ENCODE data around the gene HS3ST1.

HS3ST1 gene

DNA sequence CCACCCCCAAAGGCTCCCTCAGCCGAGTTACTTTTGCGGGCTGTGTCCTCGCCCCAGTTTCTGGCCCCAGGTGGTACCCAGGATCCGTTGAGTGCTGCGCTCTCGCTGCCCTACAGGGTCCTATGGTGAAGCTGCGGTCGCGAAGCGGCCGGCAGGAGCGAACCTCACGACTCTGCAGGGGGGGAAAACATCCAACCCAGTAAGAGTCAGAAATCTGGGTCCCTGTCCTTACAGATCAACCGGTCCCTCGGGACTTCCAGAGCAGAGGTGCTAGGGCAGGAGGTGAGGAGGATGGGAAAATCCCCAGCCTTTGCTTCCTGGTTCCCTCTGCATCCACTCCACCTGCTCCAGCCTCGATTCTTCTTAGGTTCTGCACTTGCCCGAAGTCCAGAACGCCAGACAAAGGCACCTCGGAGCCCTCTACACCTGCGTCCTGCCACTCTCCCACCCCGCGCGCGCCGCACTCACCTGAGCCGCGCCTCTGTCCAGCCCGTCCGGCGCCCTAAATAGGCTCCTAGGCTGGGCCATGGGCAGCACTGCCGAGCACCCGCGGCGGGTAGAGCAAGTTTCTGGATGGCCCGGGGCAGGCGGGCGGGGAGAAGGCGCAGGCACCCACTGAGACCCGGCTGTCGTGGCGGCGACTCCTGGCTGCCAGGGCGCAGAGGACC lies at the start of gene HS3ST1:
Gene HS3ST1, minus strand, starts transcription at position 664 of the 668 bp plus-strand sequence. CDS start 28,889 bp downstream, outside the sequence.
- peak; percentile 55 to 83 for DNase-seq

- no peak for DNase-seq
These were observed 47.2 kb upstream of the HS3ST1 start for GRCh38 chr4:11475871-11476270.

- DNase-seq: no peak
These were observed 45.5 kb upstream of the HS3ST1 start for GRCh38 chr4:11474146-11474545.

GRCh38 chr4:11472535-11472934 lies 43.8 kb upstream of the HS3ST1 start:
- DNase-seq: no peak

GRCh38 chr4:11471618-11472017 lies 42.9 kb upstream of the HS3ST1 start:
- no peak for DNase-seq

- no peak for DNase-seq
These were observed 42.4 kb upstream of the HS3ST1 start for GRCh38 chr4:11471046-11471441.

- DNase-seq: no peak
These were observed 41.8 kb upstream of the HS3ST1 start for GRCh38 chr4:11470438-11471045.

GRCh38 chr4:11469650-11470437 lies 41.1 kb upstream of the HS3ST1 start:
- no peak for DNase-seq

- peak in 1 of 2 experiments; percentile 37 for DNase-seq
These were observed 40.2 kb upstream of the HS3ST1 start for GRCh38 chr4:11468901-11469300.

DNA sequence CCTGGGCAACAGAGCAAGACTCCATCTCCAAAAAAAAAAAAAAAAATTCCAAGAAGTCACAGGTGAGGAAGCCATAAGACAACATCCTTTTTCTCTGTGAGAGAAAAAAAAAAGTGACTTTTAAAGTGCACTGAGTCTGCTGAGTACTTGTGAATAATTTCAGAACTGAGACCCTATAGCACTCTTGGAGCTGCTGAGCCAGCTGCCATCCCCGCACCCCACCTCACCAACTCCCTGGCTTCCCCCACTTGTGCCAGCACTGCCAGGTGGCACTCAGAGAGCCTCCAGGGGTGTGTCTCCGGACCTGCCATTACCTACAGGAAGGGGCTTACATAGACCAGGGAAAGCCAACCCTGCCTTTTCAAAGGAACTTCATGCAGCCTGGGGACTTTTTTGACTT lies 39.2 kb upstream of the HS3ST1 start:
- no peak for DNase-seq

GRCh38 chr4:11463707-11464106 lies 35.0 kb upstream of the HS3ST1 start:
- no peak for DNase-seq

- no peak for DNase-seq
These were observed 27.7 kb upstream of the HS3ST1 start for GRCh38 chr4:11456401-11456800.

DNA sequence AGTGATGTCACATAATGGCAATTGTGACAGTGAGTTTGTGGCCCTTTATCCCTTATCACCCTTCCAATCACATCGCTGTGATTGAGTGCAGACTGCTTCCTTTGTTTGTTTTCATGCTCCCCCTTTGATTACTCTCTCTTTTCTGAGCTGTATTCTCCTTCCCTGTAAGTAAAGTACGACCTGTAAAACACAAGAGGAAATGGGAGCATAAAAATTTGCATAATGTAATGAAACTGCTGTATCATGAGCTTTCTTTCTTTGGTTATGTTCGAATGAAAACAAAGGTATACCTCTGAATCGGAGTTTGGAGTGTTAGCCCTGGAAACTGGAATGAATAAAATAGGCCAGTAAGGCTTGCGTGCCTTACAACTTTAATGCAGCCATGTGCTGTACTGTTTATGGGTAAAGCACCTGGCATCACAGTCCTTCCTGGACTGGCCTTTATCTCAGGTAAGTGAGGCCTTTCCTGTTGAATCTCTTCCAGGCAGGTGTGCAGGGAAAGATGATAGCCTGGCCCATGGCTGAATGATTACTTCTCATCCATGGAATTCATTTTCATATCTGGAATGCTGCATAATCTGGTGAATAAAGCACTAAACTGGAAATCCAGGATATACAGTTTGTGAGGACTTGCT lies 26.6 kb upstream of the HS3ST1 start:
- peak; percentile 89 to 94 for DNase-seq

DNA sequence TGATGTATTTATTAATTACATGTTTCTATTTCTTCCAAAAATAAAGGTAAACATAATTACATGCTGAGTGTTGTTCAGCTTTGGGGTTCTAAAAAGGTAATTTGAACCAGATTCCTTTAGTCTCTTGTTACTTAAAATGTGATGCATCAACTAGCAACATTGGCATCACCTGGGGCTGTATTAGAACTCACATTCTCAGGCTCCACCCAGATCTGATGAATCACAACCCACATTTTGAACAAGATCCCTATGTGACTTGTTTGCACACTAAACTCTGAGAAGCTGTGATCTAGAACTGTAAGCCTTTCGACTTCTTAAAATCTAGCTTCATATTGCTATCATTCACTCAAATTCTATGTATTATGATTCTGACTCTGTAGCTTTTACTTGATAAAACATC lies 23.0 kb upstream of the HS3ST1 start:
- DNase-seq: no peak

DNA sequence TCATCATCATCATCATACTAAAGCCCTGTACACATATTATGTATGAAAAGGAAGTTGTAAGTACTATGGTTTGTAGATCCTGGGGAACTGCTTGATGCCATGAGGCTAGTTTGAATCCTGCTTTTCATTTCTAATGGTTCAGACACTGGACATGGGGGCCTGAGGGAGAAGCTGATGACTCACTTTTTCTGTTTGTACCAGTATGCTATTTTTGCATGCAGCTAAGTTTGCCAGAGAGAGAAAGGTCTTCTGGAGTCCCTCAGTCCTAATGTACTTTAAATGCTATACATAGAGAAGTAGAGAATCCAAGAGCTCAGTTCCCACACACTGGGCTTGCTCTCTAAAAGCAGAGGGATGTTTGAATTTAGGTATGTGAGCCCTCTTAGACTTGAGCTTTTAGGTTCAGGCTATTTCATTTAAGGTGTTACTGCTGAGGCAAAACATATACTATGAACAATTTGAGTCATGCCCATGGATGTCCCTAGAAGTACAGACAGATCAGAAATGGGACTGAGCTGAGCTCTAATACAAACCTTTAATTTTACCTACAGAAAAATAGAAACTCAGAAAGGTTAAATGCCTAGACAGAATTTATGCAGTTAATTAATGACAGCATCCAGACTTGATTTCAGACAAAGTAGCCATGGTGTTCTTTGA lies 17.6 kb upstream of the HS3ST1 start:
- DNase-seq: no peak

DNA sequence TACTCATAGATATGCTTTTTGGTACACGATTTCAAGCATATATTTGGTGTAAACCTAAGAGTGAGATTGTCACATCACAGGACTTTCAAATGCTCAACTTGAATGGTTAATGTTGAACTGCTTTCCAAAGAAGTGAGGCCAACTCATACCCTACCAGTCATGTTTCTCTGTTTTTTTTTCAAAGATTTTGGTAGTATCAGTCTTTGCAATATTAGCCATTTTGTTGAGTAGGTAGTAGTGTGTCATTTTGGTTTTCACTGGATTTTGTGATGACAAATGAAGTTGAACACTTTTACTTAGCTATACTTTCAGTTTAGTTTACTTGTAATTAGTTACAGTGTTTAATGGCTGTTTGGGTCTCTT lies 12.5 kb upstream of the HS3ST1 start:
- DNase-seq: no peak

DNA sequence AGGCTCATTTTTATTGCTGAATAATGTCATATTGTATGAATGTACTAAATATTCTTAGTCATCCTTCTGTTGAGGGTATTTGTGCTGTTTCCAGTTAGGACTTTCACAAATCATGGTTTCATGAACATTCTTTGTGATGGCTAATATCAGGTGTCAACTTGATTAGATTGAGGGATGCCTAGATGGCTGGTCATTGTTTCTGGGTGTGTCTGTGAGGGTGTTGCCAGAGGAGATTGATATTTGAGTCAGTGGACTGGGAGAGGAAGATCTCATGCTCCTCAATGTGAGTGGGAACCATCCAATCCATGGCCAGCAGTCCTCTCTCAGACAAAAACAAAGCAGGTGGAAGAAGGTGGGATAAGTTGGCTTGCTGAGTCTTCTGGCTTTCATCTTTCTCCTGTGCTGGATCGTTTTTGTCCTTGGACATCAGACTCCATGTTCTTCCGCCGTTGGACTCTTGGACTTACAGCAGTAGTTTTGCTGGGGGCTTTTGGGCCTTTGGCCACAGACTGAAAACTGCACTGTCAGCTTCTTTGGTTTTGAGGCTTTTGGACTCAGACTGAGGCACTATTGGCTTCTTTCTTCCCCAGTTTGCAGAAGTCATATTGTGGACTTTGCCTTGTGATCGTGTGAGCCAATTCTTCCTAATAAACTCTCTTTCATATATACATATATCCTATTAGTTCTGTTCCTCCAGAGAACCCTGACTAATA lies 11.9 kb upstream of the HS3ST1 start:
- DNase-seq: no peak

GRCh38 chr4:11439836-11440235 lies 11.1 kb upstream of the HS3ST1 start:
- DNase-seq: no peak

- DNase-seq: no peak
These were observed 10.0 kb upstream of the HS3ST1 start for GRCh38 chr4:11438647-11439046.

- no peak for DNase-seq
These were observed 8.0 kb upstream of the HS3ST1 start for GRCh38 chr4:11436673-11437072.

DNA sequence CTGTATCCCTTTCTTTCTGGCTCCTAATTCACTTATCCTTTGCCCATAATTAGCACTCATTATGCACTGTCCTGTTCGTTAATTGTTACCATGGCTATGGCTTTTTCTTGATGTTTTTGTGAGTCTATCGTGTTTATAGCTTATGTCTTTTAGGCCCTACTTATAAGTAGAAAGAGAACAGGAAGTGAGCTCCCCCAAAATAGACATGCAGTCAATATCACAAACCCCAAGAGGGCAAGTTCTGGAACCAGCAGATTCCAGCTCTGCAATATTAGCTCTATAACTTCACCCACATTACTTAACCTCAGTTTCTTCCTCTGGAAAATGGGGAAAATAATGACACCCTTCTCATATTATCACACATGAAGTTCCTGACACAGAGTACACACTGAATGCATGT lies 7.4 kb upstream of the HS3ST1 start:
- DNase-seq: no peak

DNA sequence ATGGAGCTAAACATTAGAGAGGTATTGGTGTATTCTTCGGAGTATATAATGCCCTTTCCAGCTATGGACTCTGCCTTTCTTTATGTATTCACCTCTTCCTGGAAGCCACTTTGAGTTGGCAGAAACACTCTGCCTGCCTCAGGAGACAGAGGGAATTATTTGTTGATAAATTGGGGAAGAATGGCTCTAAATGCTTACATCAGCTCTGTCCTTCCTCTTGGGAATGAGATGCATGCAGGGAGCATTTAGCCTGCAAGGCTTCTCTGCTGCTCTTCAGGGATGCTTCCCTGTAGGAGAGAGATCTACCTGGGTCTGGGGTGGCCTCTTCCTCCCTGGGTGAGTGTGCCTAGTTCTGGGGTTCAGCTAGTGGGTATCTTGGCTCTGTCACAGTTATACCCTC lies 6.9 kb upstream of the HS3ST1 start:
- no peak for DNase-seq

Data from NCI-H187 (cell line).